Measurements from ENCODE around the gene OTOL1. TPM values are rescaled to one million over a fixed set of nuclear protein-coding genes. Genes with fewer than 3 reads are reported as not detected.

The OTOL1 gene
- not detected for total RNA-seq
- not detected for polyA plus RNA-seq
- long read RNA-seq, donor 1, result 0 reads
- long read RNA-seq, donor 2, result 0 reads
- long read RNA-seq, donor 3, result 0 reads
- long read RNA-seq, donor 4, result 0 reads

DNA sequence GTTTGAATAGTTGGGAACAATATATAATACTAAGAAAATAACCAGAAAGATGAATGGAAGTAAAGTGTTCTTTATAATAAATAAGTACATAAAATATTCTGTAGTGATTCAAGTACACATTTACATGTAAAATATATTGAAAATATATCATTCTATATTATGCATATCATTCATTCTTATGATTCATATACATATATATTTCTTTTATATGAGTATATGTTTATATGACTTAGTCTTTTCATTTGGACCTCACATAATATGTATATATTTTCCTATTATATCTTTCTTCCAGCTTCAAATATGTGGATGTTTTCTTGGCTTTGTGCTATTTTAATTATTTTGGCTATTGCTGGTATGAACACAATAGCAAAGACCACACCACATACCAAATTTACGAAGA lies at the start of gene OTOL1:
Gene OTOL1, plus strand, starts transcription at position 301 of the 400 bp plus-strand sequence. Its CDS starts 0 bp downstream, at position 301.
- intact Hi-C loops (cut with DNase I), result no loop called here
- 65% methylated on average over 1 of the region's 1 CpG for WGBS
- Histone ChIP-seq H3K9me3 (ENCODE audit: control insufficient read depth, low read length) (no peaks in the 10 kb centered on the region), H3K27me3 (ENCODE audit: control insufficient read depth, insufficient read depth) (no peaks in the 10 kb centered on the region), H3K4me1 (ENCODE audit: control insufficient read depth, insufficient read depth, low read length) (no peaks in the 10 kb centered on the region), H3K27ac (ENCODE audit: low read length) (no peak within 1 kb of the TSS), H3K4me3 (ENCODE audit: low read length) (no peak within 1 kb of the TSS)
- no peak for ATAC-seq
- DNase-seq, result no peak

GRCh38 chr3:161449785-161450184 lies 46.8 kb upstream of the OTOL1 start:
- H3K27me3 ChIP-seq (ENCODE audit: control insufficient read depth, insufficient read depth), result no peaks in the 10 kb centered on the region
- H3K9me3 ChIP-seq (ENCODE audit: control insufficient read depth, low read length), result no peaks in the 10 kb centered on the region
- H3K27ac ChIP-seq (ENCODE audit: low read length), result no peak overlapping the region
- ATAC-seq (no peak), DNase-seq (no peak)
- intact Hi-C loops (cut with DNase I), result no loop called here
- no peaks in the 10 kb centered on the region for H3K4me1 ChIP-seq (ENCODE audit: control insufficient read depth, insufficient read depth, low read length)
- WGBS, result 60% methylated on average over 2 of the region's 2 CpGs
- H3K4me3 ChIP-seq (ENCODE audit: low read length), result no peak overlapping the region

DNA sequence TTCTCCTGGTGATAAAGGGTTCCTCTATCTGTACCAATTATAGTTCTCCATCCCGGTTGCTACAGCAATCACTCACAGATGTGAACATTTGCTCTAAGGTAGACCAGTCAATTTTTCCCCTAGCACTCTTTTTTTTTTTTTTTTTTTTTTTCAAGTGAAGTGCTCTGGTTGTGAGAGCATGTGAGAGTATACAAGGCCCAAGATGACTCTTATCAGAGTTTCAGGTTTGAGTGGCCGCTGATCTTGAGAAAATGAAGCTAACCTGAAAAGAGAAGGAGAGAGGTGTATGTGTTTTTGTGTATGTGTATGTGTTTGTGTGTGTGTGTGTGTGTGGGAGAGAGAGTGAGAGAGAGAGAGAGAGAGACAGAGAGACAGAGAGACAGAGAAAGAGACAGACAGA lies 44.4 kb upstream of the OTOL1 start:
- H3K9me3 ChIP-seq (ENCODE audit: control insufficient read depth, low read length), result no peaks in the 10 kb centered on the region
- ATAC-seq (no peak), DNase-seq (no peak)
- intact Hi-C loops (cut with DNase I), result no loop called here
- no peaks in the 10 kb centered on the region for H3K27me3 ChIP-seq (ENCODE audit: control insufficient read depth, insufficient read depth)
- H3K4me1 ChIP-seq (ENCODE audit: control insufficient read depth, insufficient read depth, low read length), result no peaks in the 10 kb centered on the region
- WGBS, result 75% methylated on average over 2 of the region's 2 CpGs
- no peak overlapping the region for H3K4me3 ChIP-seq (ENCODE audit: low read length)
- no peak overlapping the region for H3K27ac ChIP-seq (ENCODE audit: low read length)

GRCh38 chr3:161454615-161455014 lies 42.0 kb upstream of the OTOL1 start:
- WGBS, result 53% methylated on average over 2 of the region's 2 CpGs
- Histone ChIP-seq H3K4me1 (ENCODE audit: control insufficient read depth, insufficient read depth, low read length) (no peaks in the 10 kb centered on the region), H3K4me3 (ENCODE audit: low read length) (no peak overlapping the region), H3K27ac (ENCODE audit: low read length) (no peak overlapping the region), H3K27me3 (ENCODE audit: control insufficient read depth, insufficient read depth) (no peaks in the 10 kb centered on the region), H3K9me3 (ENCODE audit: control insufficient read depth, low read length) (no peaks in the 10 kb centered on the region)
- intact Hi-C loops (cut with DNase I), result no loop called here
- ATAC-seq (no peak), DNase-seq (no peak)

DNA sequence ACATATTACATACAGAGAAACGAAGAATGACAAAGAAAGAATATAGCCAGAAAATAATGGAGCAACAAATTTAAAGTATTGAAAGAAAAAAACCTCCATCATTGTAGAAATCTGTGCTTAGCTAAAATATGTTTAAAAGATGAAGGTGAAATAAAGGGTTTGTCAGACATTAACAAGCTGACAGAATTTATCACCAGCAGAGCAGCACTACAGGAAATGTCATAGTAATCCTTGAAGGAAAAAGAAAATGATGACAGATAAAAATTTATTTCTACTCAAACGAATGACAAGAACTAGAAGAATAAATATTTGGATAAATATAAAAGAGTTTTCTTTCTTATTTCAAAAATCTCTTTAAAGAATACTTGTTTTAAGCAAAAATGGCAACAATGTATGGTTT lies 40.6 kb upstream of the OTOL1 start:
- WGBS, result 64% methylated on average over 2 of the region's 2 CpGs
- intact Hi-C loops (cut with DNase I), result no loop called here
- Histone ChIP-seq H3K4me3 (ENCODE audit: low read length) (no peak overlapping the region), H3K9me3 (ENCODE audit: control insufficient read depth, low read length) (no peaks in the 10 kb centered on the region), H3K27me3 (ENCODE audit: control insufficient read depth, insufficient read depth) (no peaks in the 10 kb centered on the region), H3K27ac (ENCODE audit: low read length) (no peak overlapping the region), H3K4me1 (ENCODE audit: control insufficient read depth, insufficient read depth, low read length) (no peaks in the 10 kb centered on the region)
- ATAC-seq, result no peak
- no peak for DNase-seq

GRCh38 chr3:161462138-161462537 lies 34.5 kb upstream of the OTOL1 start:
- Histone ChIP-seq H3K27ac (ENCODE audit: low read length) (no peak overlapping the region), H3K9me3 (ENCODE audit: control insufficient read depth, low read length) (no peaks in the 10 kb centered on the region), H3K4me3 (ENCODE audit: low read length) (no peak overlapping the region), H3K4me1 (ENCODE audit: control insufficient read depth, insufficient read depth, low read length) (no peaks in the 10 kb centered on the region), H3K27me3 (ENCODE audit: control insufficient read depth, insufficient read depth) (no peaks in the 10 kb centered on the region)
- intact Hi-C loops (cut with DNase I), result no loop called here
- no peak for DNase-seq
- ATAC-seq, result no peak

- Histone ChIP-seq H3K4me1 (ENCODE audit: control insufficient read depth, insufficient read depth, low read length) (no peaks in the 10 kb centered on the region), H3K4me3 (ENCODE audit: low read length) (no peak overlapping the region), H3K27ac (ENCODE audit: low read length) (no peak overlapping the region), H3K9me3 (ENCODE audit: control insufficient read depth, low read length) (no peaks in the 10 kb centered on the region), H3K27me3 (ENCODE audit: control insufficient read depth, insufficient read depth) (no peaks in the 10 kb centered on the region)
- no peak for DNase-seq
- intact Hi-C loops (cut with DNase I), result no loop called here
- no peak for ATAC-seq
- 83% methylated on average over 1 of the region's 1 CpG for WGBS
These were observed 25.4 kb upstream of the OTOL1 start for GRCh38 chr3:161471211-161471610.

DNA sequence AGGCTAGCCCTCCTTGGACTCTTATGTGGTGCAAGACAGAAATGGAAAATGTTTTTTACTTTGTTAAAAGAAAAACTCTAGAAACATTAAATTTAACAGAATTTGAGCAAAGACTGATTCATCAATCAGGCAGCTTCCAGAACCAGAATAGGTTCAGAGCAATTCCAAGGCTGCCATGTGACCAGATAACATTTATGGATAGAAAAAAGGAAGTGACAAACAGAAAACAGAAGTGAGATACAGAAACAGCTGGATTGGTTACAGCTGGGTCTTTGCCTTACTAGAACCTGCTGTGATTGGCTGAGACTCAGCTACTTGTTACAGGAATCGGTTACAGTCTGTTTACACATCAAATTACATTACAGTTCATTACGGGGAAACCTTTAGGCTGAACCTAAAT lies 22.5 kb upstream of the OTOL1 start:
- DNase-seq, result no peak
- Histone ChIP-seq H3K27ac (ENCODE audit: low read length) (no peak overlapping the region), H3K4me3 (ENCODE audit: low read length) (no peak overlapping the region), H3K9me3 (ENCODE audit: control insufficient read depth, low read length) (no peaks in the 10 kb centered on the region), H3K27me3 (ENCODE audit: control insufficient read depth, insufficient read depth) (no peaks in the 10 kb centered on the region), H3K4me1 (ENCODE audit: control insufficient read depth, insufficient read depth, low read length) (no peaks in the 10 kb centered on the region)
- intact Hi-C loops (cut with DNase I), result no loop called here
- ATAC-seq, result no peak
- 84% methylated on average over 2 of the region's 2 CpGs for WGBS

- ATAC-seq (no peak), DNase-seq (no peak)
- no peaks in the 10 kb centered on the region for H3K27me3 ChIP-seq (ENCODE audit: control insufficient read depth, insufficient read depth)
- no peak overlapping the region for H3K4me3 ChIP-seq (ENCODE audit: low read length)
- no peaks in the 10 kb centered on the region for H3K9me3 ChIP-seq (ENCODE audit: control insufficient read depth, low read length)
- WGBS, result 82% methylated on average over 4 of the region's 4 CpGs
- no peaks in the 10 kb centered on the region for H3K4me1 ChIP-seq (ENCODE audit: control insufficient read depth, insufficient read depth, low read length)
- H3K27ac ChIP-seq (ENCODE audit: low read length), result no peak overlapping the region
- intact Hi-C loops (cut with DNase I), result no loop called here
These were observed 21.9 kb upstream of the OTOL1 start for GRCh38 chr3:161474741-161475140.

GRCh38 chr3:161475206-161475605 lies 21.4 kb upstream of the OTOL1 start:
- DNase-seq (no peak), ATAC-seq (no peak)
- Histone ChIP-seq H3K27me3 (ENCODE audit: control insufficient read depth, insufficient read depth) (no peaks in the 10 kb centered on the region), H3K9me3 (ENCODE audit: control insufficient read depth, low read length) (no peaks in the 10 kb centered on the region), H3K4me3 (ENCODE audit: low read length) (no peak overlapping the region), H3K27ac (ENCODE audit: low read length) (no peak overlapping the region), H3K4me1 (ENCODE audit: control insufficient read depth, insufficient read depth, low read length) (no peaks in the 10 kb centered on the region)
- intact Hi-C loops (cut with DNase I), result no loop called here

GRCh38 chr3:161475905-161476304 lies 20.7 kb upstream of the OTOL1 start:
- ATAC-seq (no peak), DNase-seq (no peak)
- intact Hi-C loops (cut with DNase I), result no loop called here
- H3K27me3 ChIP-seq (ENCODE audit: control insufficient read depth, insufficient read depth), result no peaks in the 10 kb centered on the region
- no peak overlapping the region for H3K4me3 ChIP-seq (ENCODE audit: low read length)
- no peak overlapping the region for H3K27ac ChIP-seq (ENCODE audit: low read length)
- no peaks in the 10 kb centered on the region for H3K9me3 ChIP-seq (ENCODE audit: control insufficient read depth, low read length)
- H3K4me1 ChIP-seq (ENCODE audit: control insufficient read depth, insufficient read depth, low read length), result no peaks in the 10 kb centered on the region

- Histone ChIP-seq H3K4me1 (ENCODE audit: control insufficient read depth, insufficient read depth, low read length) (no peaks in the 10 kb centered on the region), H3K27me3 (ENCODE audit: control insufficient read depth, insufficient read depth) (no peaks in the 10 kb centered on the region), H3K27ac (ENCODE audit: low read length) (no peak overlapping the region), H3K9me3 (ENCODE audit: control insufficient read depth, low read length) (no peaks in the 10 kb centered on the region), H3K4me3 (ENCODE audit: low read length) (no peak overlapping the region)
- intact Hi-C loops (cut with DNase I), result no loop called here
- no peak for DNase-seq
- no peak for ATAC-seq
- WGBS, result 77% methylated on average over 1 of the region's 1 CpG
These were observed 12.4 kb upstream of the OTOL1 start for GRCh38 chr3:161484226-161484625.

All from right cardiac atrium (tissue), 5 donors.